ENCODE results near the gene DCTN2.
"Not testable (repeated sequence)": the region's sequence is repeated elsewhere in the genome, so short reads cannot be mapped to it uniquely, and the experiment has no call there.

DCTN2 gene

DNA sequence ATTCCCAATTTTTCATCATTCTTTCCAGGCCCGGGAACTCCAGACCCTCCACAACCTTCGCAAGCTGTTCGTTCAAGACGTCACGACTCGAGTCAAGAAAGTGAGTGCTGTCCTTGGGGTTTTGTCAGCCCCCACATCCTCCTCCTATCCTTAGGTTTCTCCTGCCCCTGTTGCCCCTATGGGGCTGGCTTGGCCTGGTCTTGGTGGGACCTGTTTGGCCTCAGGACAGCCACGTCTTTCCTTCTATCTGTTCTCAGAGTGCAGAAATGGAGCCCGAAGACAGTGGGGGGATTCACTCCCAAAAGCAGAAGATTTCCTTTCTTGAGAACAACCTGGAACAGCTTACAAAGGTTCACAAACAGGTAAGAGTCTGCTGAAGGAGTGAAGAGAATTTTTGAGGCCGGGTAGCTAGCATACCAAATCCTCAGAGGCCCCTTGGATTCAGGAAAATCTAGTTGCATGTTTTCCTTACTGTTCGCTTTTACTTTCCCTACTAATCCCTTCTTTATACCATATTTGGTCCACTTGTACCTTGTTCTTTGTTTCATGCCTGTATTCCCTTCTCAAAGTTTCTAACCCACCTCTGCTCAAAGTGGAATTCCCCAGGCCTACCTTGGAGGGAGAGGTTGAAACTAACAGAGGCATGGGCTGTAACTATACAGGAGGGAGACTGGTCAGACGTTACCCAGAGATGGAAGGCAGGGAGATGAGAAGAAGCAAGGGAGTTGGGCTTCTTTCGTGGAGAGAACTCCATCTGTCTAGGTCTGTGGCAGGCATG is 31.2 kb upstream of the DCTN2 start:
- no peak for DNase-seq (ENCODE audit: extremely low read depth in 1 of 2, low read depth in 1 of 2)

DNA sequence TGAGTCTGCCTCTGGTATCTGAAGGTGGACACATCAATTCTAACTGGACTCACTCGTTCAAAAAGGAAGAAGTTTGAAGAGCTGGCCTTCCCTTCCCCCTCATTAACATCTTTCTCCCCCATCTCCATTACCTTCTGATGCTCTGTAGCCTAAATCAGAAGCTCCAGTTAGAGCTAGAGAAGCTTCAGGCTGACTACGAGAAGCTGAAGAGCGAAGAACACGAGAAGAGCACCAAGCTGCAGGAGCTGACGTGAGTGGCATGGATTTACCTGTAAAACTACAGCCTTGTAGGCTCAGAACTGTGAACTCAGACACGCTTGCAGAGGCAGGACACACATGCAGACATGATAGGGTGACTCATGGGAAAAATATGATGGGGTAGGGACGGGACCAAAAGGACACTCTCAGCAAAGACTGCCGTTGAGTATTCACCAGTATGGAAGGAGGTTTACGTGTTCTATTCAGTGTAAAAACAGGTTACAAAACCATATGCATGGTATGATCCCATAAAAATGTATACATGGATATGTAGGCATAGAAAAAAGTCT is 29.7 kb upstream of the DCTN2 start:
- DNase-seq (ENCODE audit: extremely low read depth in 1 of 2, low read depth in 1 of 2): no peak

DNA sequence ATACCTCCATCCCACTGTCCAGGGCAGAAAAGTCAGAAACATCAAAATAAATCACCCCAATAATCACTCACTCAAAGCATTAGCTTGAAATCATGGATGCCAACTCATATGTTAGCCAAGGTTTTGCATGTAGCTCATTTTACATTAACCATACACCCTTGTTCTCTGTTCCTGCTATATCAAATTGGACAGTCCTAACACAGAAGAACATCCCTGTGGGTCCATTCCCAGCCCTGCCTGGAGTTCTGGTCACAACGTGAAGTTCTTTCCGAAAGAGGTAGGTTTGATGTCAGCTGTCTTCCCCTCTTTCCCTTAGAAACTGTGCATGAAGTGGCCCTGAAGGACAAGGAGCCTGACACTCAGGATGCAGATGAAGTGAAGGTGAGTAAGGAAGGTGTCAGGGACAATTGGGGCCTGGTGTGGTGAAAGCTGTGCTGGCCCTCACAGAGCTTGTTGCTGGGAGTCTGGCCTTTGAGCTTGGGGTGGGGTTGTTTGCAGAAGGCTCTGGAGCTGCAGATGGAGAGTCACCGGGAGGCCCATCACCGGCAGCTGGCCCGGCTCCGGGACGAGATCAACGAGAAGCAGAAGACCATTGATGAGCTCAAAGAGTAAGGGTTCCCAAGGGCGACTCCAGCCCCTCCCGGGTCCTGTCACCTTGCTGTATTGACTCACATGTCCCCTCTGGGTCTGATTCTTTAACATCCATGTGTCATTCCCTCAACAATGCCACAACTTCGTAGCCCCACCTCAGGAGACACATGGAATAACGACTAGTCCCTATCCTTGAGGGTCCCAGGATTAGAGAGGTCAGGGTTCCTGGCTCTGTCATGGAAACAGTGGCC is 29.0 kb upstream of the DCTN2 start:
- DNase-seq (ENCODE audit: extremely low read depth in 1 of 2, low read depth in 1 of 2): no peak

- DNase-seq (ENCODE audit: extremely low read depth in 1 of 2, low read depth in 1 of 2): no peak
Measured at GRCh38 chr12:57574795-57575194, 27.8 kb upstream of the DCTN2 start.

- no peak for DNase-seq (ENCODE audit: extremely low read depth in 1 of 2, low read depth in 1 of 2)
Measured at GRCh38 chr12:57571926-57572762, 25.2 kb upstream of the DCTN2 start.

- DNase-seq (ENCODE audit: extremely low read depth in 1 of 2, low read depth in 1 of 2): not testable (repeated sequence)
Measured at GRCh38 chr12:57570438-57570837, 23.4 kb upstream of the DCTN2 start.

GRCh38 chr12:57569858-57570257 is 22.9 kb upstream of the DCTN2 start:
- no peak for DNase-seq (ENCODE audit: extremely low read depth in 1 of 2, low read depth in 1 of 2)

GRCh38 chr12:57568838-57569237 is 21.8 kb upstream of the DCTN2 start:
- no peak for DNase-seq (ENCODE audit: extremely low read depth in 1 of 2, low read depth in 1 of 2)

- no peak for DNase-seq (ENCODE audit: extremely low read depth in 1 of 2, low read depth in 1 of 2)
Measured at GRCh38 chr12:57564178-57564740, 17.3 kb upstream of the DCTN2 start.

DNA sequence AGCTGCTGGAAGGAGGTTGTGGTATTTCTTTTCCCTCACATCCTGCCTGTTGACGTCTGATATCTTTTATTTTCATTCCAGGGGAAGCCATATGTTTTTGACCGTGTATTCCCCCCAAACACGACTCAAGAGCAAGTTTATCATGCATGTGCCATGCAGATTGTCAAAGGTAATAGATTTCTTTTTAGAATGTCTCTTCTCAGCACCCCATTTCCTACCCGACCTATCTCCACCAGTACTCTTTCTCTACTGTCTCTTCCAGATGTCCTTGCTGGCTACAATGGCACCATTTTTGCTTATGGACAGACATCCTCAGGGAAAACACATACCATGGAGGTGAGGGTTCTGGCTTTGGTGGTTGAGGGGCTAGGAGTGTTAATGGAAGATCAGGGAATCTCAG is 16.4 kb upstream of the DCTN2 start:
- DNase-seq (ENCODE audit: extremely low read depth in 1 of 2, low read depth in 1 of 2): no peak

- DNase-seq (ENCODE audit: extremely low read depth in 1 of 2, low read depth in 1 of 2): not testable (repeated sequence)
Measured at GRCh38 chr12:57561117-57561516, 14.1 kb upstream of the DCTN2 start.

GRCh38 chr12:57560516-57560915 is 13.5 kb upstream of the DCTN2 start:
- no peak for DNase-seq (ENCODE audit: extremely low read depth in 1 of 2, low read depth in 1 of 2)

GRCh38 chr12:57558864-57559263 is 11.9 kb upstream of the DCTN2 start:
- no peak for DNase-seq (ENCODE audit: extremely low read depth in 1 of 2, low read depth in 1 of 2)

DNA sequence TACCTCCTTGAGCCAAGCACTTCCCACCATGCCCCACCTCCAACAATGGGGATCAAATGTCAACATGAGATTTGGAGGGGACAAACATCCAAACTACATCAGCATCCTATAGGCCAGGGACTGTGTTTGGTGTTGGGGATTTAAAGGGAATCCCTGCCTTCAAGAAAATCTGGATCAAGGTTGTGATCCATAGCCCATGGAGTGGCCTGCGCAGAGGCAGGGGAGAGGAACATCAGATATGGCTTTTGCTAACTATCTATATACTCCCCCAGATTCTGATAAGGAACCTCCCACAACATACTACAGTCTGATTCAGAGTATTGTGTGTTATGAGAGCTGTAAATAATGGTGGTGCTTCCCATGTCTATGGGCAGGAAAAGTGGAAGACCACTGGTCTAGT is 7.9 kb upstream of the DCTN2 start:
- no peak for DNase-seq (ENCODE audit: extremely low read depth in 1 of 2, low read depth in 1 of 2)

- DNase-seq (ENCODE audit: extremely low read depth in 1 of 2, low read depth in 1 of 2): no peak
Measured at GRCh38 chr12:57554453-57554852, 7.5 kb upstream of the DCTN2 start.

- no peak for DNase-seq (ENCODE audit: extremely low read depth in 1 of 2, low read depth in 1 of 2)
Measured at GRCh38 chr12:57553343-57554202, 6.6 kb upstream of the DCTN2 start.

GRCh38 chr12:57552835-57553313 is 5.9 kb upstream of the DCTN2 start:
- no peak for DNase-seq (ENCODE audit: extremely low read depth in 1 of 2, low read depth in 1 of 2)

- DNase-seq (ENCODE audit: extremely low read depth in 1 of 2, low read depth in 1 of 2): no peak
Measured at GRCh38 chr12:57552306-57552651, 5.3 kb upstream of the DCTN2 start.

- DNase-seq (ENCODE audit: extremely low read depth in 1 of 2, low read depth in 1 of 2): no peak
Measured at GRCh38 chr12:57551637-57552305, 4.8 kb upstream of the DCTN2 start.

All from activated CD8-positive, alpha-beta memory T cell treated with anti-CD3 and anti-CD28 coated beads for 1 hour (primary cell).